Activated CD4-positive, alpha-beta T cell treated with anti-CD3 and anti-CD28 coated beads, Interleukin-2, amount 50 U/mL, for 24 hours (primary cell): ENCODE results near the gene CDC37.
A peak's percentile ranks its signal among the peaks of the same experiment; 100 is the strongest.

Experiments used
- DNase-seq, 2 donors: peaks; one replicate each; pipeline ENCODE4 v3.0.0-alpha.2; 2020; ENCODE audit warnings: low read depth in 1 of 2, low spot score in 1 of 2

The CDC37 gene

GRCh38 chr19:10403137-10404021, at the start of gene CDC37:
Gene CDC37, minus strand, starts transcription at chr19:10403542. Its CDS starts 63 bp downstream, at chr19:10403479.
- peak; percentile 96 to 99 for DNase-seq

GRCh38 chr19:10450853-10451609, 47.7 kb upstream of the CDC37 start:
- DNase-seq: no peak

- no peak for DNase-seq
Observed at GRCh38 chr19:10450191-10450852, 47.0 kb upstream of the CDC37 start.

- DNase-seq: no peak
Observed at GRCh38 chr19:10449037-10449436, 45.7 kb upstream of the CDC37 start.

- no peak for DNase-seq
Observed at GRCh38 chr19:10442698-10443097, 39.4 kb upstream of the CDC37 start.

GRCh38 chr19:10439588-10439987, 36.2 kb upstream of the CDC37 start:
- no peak for DNase-seq

GRCh38 chr19:10433131-10433536, 29.8 kb upstream of the CDC37 start:
- no peak for DNase-seq

GRCh38 chr19:10432736-10433130, 29.4 kb upstream of the CDC37 start:
- DNase-seq: no peak

GRCh38 chr19:10431943-10432735, 28.8 kb upstream of the CDC37 start:
- no peak for DNase-seq

GRCh38 chr19:10431254-10431942, 28.1 kb upstream of the CDC37 start:
- no peak for DNase-seq

GRCh38 chr19:10430505-10431253, 27.3 kb upstream of the CDC37 start:
- no peak for DNase-seq

- no peak for DNase-seq
Observed at GRCh38 chr19:10428996-10429381, 25.6 kb upstream of the CDC37 start.

- no peak for DNase-seq
Observed at GRCh38 chr19:10427169-10427568, 23.8 kb upstream of the CDC37 start.

- DNase-seq: no peak
Observed at GRCh38 chr19:10424011-10424637, 20.8 kb upstream of the CDC37 start.

- no peak for DNase-seq
Observed at GRCh38 chr19:10422846-10423245, 19.5 kb upstream of the CDC37 start.

GRCh38 chr19:10422046-10422461, 18.7 kb upstream of the CDC37 start:
- DNase-seq: no peak

- DNase-seq: no peak
Observed at GRCh38 chr19:10421240-10422045, 18.1 kb upstream of the CDC37 start.
